DMS53 treated with DMSO at 0.1 percent for 48 hours (cell line): Measurements from ENCODE around the gene EEF1AKMT1.
"Not testable (repeated sequence)": the region's sequence is repeated elsewhere in the genome, so short reads cannot be mapped to it uniquely, and the experiment has no call there.

Experiments
- DNase-seq: peaks from one replicate; lab custom pipeline; 2025; ENCODE audit not compliant: unreplicated experiment; lab: John Stamatoyannopoulos, UW

The EEF1AKMT1 gene

GRCh38 chr13:20702530-20702914, 71.2 kb downstream of the EEF1AKMT1 start:
- no peak for DNase-seq

GRCh38 chr13:20701461-20701860, 72.3 kb downstream of the EEF1AKMT1 start:
- DNase-seq = no peak

GRCh38 chr13:20700288-20700687, 73.5 kb downstream of the EEF1AKMT1 start:
- DNase-seq = no peak

GRCh38 chr13:20699715-20700114, 74.0 kb downstream of the EEF1AKMT1 start:
- DNase-seq = no peak

- no peak for DNase-seq
These were observed 77.7 kb downstream of the EEF1AKMT1 start for GRCh38 chr13:20696073-20696472.

- no peak for DNase-seq
These were observed 82.1 kb downstream of the EEF1AKMT1 start for GRCh38 chr13:20691616-20692015.

GRCh38 chr13:20689291-20689690, 84.5 kb downstream of the EEF1AKMT1 start:
- no peak for DNase-seq

GRCh38 chr13:20686863-20687579, 86.7 kb downstream of the EEF1AKMT1 start:
- no peak for DNase-seq

- DNase-seq = no peak
These were observed 87.6 kb downstream of the EEF1AKMT1 start for GRCh38 chr13:20686167-20686566.

GRCh38 chr13:20685092-20685491, 88.7 kb downstream of the EEF1AKMT1 start:
- DNase-seq = no peak

- DNase-seq = no peak
These were observed 89.2 kb downstream of the EEF1AKMT1 start for GRCh38 chr13:20684546-20684945.

- DNase-seq = no peak
These were observed 89.7 kb downstream of the EEF1AKMT1 start for GRCh38 chr13:20684041-20684440.

- DNase-seq = no peak
These were observed 91.7 kb downstream of the EEF1AKMT1 start for GRCh38 chr13:20682061-20682460.

GRCh38 chr13:20681481-20681880, 92.3 kb downstream of the EEF1AKMT1 start:
- DNase-seq = not testable (repeated sequence)

- DNase-seq = no peak
These were observed 93.2 kb downstream of the EEF1AKMT1 start for GRCh38 chr13:20680416-20681080.

- DNase-seq = no peak
These were observed 93.9 kb downstream of the EEF1AKMT1 start for GRCh38 chr13:20679879-20680278.
